Loucy (cell line): ENCODE results near the gene EIF2S3.
A peak's percentile ranks its signal among the peaks of the same experiment; 100 is the strongest.

Source experiments
- H2AFZ ChIP-seq: fragments of 200-600 bp; sonication (generic); 2 replicates; pipeline ENCODE4 v1.6.0; 2016; ENCODE audit warnings: antibody characterized with exemption, mild to moderate bottlenecking, low read length, moderate library complexity
- H3F3A ChIP-seq: fragments of 200-600 bp; 2 replicates; pipeline ENCODE4 v1.6.0; 2016; ENCODE audit warnings: antibody characterized with exemption, low read depth, mild to moderate bottlenecking
- H3K27me3 ChIP-seq: fragments of 200-600 bp; sonication (generic); 2 replicates; pipeline ENCODE4 v1.6.1; 2014; ENCODE audit warnings: low read length, mild to moderate bottlenecking; ENCODE audit not compliant: insufficient read depth, poor library complexity, severe bottlenecking
- H3K36me3 ChIP-seq: fragments of 200-600 bp; sonication (generic); 2 replicates; pipeline ENCODE4 v1.6.1; 2016; ENCODE audit warnings: low read length; ENCODE audit not compliant: insufficient read depth
- H3K4me1 ChIP-seq: fragments of 200-600 bp; sonication (generic); 2 replicates; pipeline ENCODE4 v1.5.1; 2014; ENCODE audit warnings: low read length, mild to moderate bottlenecking; ENCODE audit not compliant: insufficient read depth, poor library complexity, severe bottlenecking
- H3K4me2 ChIP-seq: fragments of 200-600 bp; sonication (generic); 2 replicates; pipeline ENCODE4 v1.6.0; 2014; ENCODE audit warnings: antibody characterized with exemption, low read length, low read depth, mild to moderate bottlenecking; ENCODE audit not compliant: poor library complexity, severe bottlenecking
- H3K4me3 ChIP-seq: fragments of 200-600 bp; sonication (generic); 2 replicates; pipeline ENCODE4 v1.5.1; 2014; ENCODE audit warnings: low read length, mild to moderate bottlenecking, mixed read lengths; ENCODE audit not compliant: poor library complexity, severe bottlenecking
- H3K79me2 ChIP-seq: fragments of 200-600 bp; sonication (generic); 2 replicates; pipeline ENCODE4 v1.6.1; 2014; ENCODE audit warnings: low read length; ENCODE audit not compliant: insufficient read depth
- H3K9ac ChIP-seq: fragments of 200-600 bp; sonication (generic); 2 replicates; pipeline ENCODE4 v1.6.0; 2014; ENCODE audit warnings: mild to moderate bottlenecking, low read depth, low read length, moderate library complexity; ENCODE audit not compliant: poor library complexity, severe bottlenecking
- H3K9me2 ChIP-seq: fragments of 200-600 bp; sonication (generic); replicated peaks from 2 replicates; pipeline ENCODE4 v1.6.1; 2016; ENCODE audit warnings: low read depth, low read length, mixed read lengths
- H3K9me3 ChIP-seq: fragments of 200-600 bp; sonication (generic); 2 replicates; pipeline ENCODE4 v1.6.1; 2014; ENCODE audit warnings: mild to moderate bottlenecking, antibody characterized with exemption, low read length, low read depth; ENCODE audit not compliant: insufficient read depth
- H4K20me1 ChIP-seq: fragments of 200-600 bp; sonication (generic); 2 replicates; pipeline ENCODE4 v1.6.0; 2014; ENCODE audit warnings: antibody characterized with exemption, low read length, mild to moderate bottlenecking; ENCODE audit not compliant: insufficient read depth, poor library complexity, severe bottlenecking
- CTCF ChIP-seq: fragments of 200-600 bp; sonication (generic); conservative IDR thresholded peaks from 2 replicates; pipeline ENCODE4 v1.5.1; 2014; ENCODE audit warnings: mild to moderate bottlenecking, antibody characterized with exemption, low read length
- EZH2phosphoT487 ChIP-seq: fragments of 200-600 bp; IDR thresholded peaks from 2 replicates; pipeline ENCODE4 v1.6.1; 2018; ENCODE audit warnings: antibody characterized with exemption, mild to moderate bottlenecking, moderate library complexity, borderline replicate concordance

EIF2S3 gene

GRCh38 chrX:24012266-24012665, 42.5 kb upstream of the EIF2S3 start:
- TF ChIP-seq CTCF (no peak), EZH2phosphoT487 (no peak)
- no peaks in the 10 kb centered on the region for H3K27me3 ChIP-seq
- no peak overlapping the region for H3K9ac ChIP-seq
- no peaks in the 10 kb centered on the region for H3F3A ChIP-seq
- H3K4me2 ChIP-seq: no peak overlapping the region
- no peaks in the 10 kb centered on the region for H3K9me3 ChIP-seq
- no peak overlapping the region for H3K4me3 ChIP-seq
- H2AFZ ChIP-seq: no peak overlapping the region
- H4K20me1 ChIP-seq: no peaks in the 10 kb centered on the region
- H3K36me3 ChIP-seq: peaks cover 4% of the 10 kb centered on the region; the same call in 1 of the 2 replicates
- no peaks in the 10 kb centered on the region for H3K4me1 ChIP-seq
- no peaks in the 10 kb centered on the region for H3K9me2 ChIP-seq
- H3K79me2 ChIP-seq: peaks cover 61% of the 10 kb centered on the region

- H3K27me3 ChIP-seq: no peaks in the 10 kb centered on the region
- H3K36me3 ChIP-seq: peaks cover 4% of the 10 kb centered on the region; the same call in 1 of the 2 replicates
- H3F3A ChIP-seq: no peaks in the 10 kb centered on the region
- peaks cover 7% of the 10 kb centered on the region for H4K20me1 ChIP-seq
- no peak overlapping the region for H3K9ac ChIP-seq
- H3K9me2 ChIP-seq: no peaks in the 10 kb centered on the region
- no peak overlapping the region for H3K4me3 ChIP-seq
- no peaks in the 10 kb centered on the region for H3K9me3 ChIP-seq
- no peaks in the 10 kb centered on the region for H3K4me1 ChIP-seq
- no peak overlapping the region for H3K4me2 ChIP-seq
- H3K79me2 ChIP-seq: peaks cover 73% of the 10 kb centered on the region
- H2AFZ ChIP-seq: no peak overlapping the region
- TF ChIP-seq EZH2phosphoT487 (no peak), CTCF (no peak)
These were observed 40.3 kb upstream of the EIF2S3 start for GRCh38 chrX:24014388-24015018.

- Histone ChIP-seq H3K4me1 (peaks cover 13% of the 10 kb centered on the region), H3K79me2 (peaks cover 86% of the 10 kb centered on the region), H3K4me3 (no peak overlapping the region), H2AFZ (no peak overlapping the region), H3K9me2 (no peaks in the 10 kb centered on the region), H3K4me2 (peak overlapping the region; percentile 80), H3K9me3 (no peaks in the 10 kb centered on the region), H3K36me3 (peaks cover 4% of the 10 kb centered on the region; the same call in 1 of the 2 replicates), H3F3A (no peaks in the 10 kb centered on the region), H3K9ac (no peak overlapping the region), H4K20me1 (peaks cover 22% of the 10 kb centered on the region), H3K27me3 (no peaks in the 10 kb centered on the region)
- TF ChIP-seq CTCF (no peak), EZH2phosphoT487 (no peak)
These were observed 37.1 kb upstream of the EIF2S3 start for GRCh38 chrX:24017674-24018073.
